ENCODE measurements around the gene ZNF280A.

DNA sequence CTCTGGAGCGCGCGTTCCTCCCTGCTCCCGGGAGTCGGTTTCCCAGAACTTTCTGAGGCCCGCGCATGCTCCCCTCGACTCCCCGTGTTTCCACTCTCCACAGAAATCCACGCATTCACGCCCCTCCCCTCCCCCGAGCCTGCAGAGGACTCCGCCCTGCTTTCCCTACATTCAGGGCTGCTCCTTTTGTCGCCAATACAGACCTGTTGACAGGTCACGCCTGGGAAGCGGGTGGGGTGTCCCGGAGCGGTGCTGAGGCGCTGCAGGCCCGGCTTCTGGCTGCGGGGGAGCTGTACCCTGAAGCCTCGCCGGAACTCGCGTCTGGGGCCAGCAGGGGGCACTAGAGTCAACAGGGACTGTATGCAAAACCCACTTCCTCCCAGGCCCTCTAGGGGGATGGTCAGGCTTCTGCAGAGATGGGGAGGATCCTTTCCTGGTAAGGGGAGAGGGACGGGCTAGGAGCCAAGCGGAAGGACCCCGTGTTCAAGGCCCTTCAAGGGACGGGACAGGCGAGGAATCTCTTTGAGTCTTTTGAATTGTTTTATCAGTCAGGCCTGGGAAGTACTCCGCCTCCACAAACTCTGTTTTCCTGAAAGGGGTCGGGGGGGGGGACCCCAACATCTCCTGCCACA is 39.0 kb upstream of the ZNF280A start, which contains the start of gene PRAME:
- TF ChIP-seq CTCF (conservative IDR thresholded peaks at IDR 0.05; ENCODE audit: low read depth, low read length) (peak; percentile 93), EZH2 (IDR thresholded peaks at IDR 0.05; ENCODE audit: low read length, unreplicated experiment) (no peak)

All from PC-3 (cell line).